T-helper 1 cell treated with Interleukin-12 subunit alpha and Interleukin-12 subunit beta and Interleukin-4 antibody, amounts not matched to agents 30 ng/mL and 1 ng/mL, for 36 hours (primary cell): ENCODE measurements around the gene H1-8. TPM values are rescaled to one million over a fixed set of nuclear protein-coding genes. Genes with fewer than 3 reads are reported as not detected.
"Not testable (repeated sequence)": the region's sequence is repeated elsewhere in the genome, so short reads cannot be mapped to it uniquely, and the experiment has no call there.

Experiments
- intact Hi-C: fragments of 100-400 bp; cut with micrococcal nuclease; formaldehyde crosslinking; loops from one replicate; pipeline ENCODE4 v1.15.1; 2024
- total RNA-seq: library from RNA; stranded (reverse); gene quantifications from 2 replicates; pipeline ENCODE4 v1.2.3, GENCODE V29; 2022

Gene H1-8
- total RNA-seq, 1 donor from 2014 or later, result not detected

DNA sequence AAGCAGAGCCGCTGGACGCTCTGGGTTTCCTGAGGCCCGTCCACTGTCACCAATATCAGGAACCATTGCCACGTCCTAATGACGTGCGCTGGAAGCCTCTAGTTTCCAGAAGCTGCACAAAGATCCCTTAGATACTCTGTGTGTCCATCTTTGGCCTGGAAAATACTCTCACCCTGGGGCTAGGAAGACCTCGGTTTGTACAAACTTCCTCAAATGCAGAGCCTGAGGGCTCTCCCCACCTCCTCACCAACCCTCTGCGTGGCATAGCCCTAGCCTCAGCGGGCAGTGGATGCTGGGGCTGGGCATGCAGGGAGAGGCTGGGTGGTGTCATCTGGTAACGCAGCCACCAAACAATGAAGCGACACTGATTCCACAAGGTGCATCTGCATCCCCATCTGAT is 11.3 kb upstream of the H1-8 start:
- intact Hi-C loops, result no loop called here

DNA sequence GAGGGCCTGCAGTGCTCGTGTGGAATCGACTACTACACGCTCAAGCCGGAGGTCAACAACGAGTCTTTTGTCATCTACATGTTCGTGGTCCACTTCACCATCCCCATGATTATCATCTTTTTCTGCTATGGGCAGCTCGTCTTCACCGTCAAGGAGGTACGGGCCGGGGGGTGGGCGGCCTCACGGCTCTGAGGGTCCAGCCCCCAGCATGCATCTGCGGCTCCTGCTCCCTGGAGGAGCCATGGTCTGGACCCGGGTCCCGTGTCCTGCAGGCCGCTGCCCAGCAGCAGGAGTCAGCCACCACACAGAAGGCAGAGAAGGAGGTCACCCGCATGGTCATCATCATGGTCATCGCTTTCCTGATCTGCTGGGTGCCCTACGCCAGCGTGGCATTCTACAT is 10.7 kb upstream of the H1-8 start:
- intact Hi-C loops, result no loop called here

GRCh38 chr3:129533406-129533805 is 9.6 kb upstream of the H1-8 start:
- intact Hi-C loops, result no loop called here

DNA sequence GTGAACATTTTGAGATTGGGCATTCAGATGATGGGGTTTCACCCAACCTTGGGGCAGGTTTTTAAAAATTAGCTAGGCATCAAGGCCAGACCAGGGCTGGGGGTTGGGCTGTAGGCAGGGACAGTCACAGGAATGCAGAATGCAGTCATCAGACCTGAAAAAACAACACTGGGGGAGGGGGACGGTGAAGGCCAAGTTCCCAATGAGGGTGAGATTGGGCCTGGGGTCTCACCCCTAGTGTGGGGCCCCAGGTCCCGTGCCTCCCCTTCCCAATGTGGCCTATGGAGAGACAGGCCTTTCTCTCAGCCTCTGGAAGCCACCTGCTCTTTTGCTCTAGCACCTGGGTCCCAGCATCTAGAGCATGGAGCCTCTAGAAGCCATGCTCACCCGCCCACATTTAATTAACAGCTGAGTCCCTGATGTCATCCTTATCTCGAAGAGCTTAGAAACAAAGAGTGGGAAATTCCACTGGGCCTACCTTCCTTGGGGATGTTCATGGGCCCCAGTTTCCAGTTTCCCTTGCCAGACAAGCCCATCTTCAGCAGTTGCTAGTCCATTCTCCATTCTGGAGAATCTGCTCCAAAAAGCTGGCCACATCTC is 8.4 kb upstream of the H1-8 start:
- intact Hi-C loops, result no loop called here

DNA sequence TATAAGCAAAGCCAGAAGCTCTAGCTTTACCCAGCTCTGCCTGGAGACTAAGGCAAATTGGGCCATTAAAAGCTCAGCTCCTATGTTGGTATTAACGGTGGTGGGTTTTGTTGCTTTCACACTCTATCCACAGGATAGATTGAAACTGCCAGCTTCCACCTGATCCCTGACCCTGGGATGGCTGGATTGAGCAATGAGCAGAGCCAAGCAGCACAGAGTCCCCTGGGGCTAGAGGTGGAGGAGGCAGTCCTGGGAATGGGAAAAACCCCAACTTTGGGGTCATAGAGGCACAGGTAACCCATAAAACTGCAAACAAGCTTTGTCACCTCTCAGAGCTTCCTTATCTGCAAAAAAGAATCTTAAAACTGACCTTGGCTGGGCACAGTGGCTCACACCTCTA is 7.9 kb upstream of the H1-8 start:
- intact Hi-C loops, result no loop called here

DNA sequence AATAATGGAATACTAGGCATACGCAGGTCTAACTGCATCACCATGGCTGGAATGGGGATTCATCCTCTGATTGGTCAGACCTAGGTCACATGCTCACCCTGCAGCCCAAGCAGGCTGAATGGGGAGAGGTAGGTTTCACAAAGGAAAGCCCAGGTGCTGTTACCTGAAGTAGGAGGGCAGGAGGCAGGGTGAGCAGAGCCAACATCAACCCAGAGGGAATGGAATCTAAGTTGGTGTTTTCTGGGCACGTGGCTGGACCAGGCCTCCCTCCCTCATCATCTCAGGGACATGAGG is 6.7 kb upstream of the H1-8 start:
- intact Hi-C loops, result no loop called here

DNA sequence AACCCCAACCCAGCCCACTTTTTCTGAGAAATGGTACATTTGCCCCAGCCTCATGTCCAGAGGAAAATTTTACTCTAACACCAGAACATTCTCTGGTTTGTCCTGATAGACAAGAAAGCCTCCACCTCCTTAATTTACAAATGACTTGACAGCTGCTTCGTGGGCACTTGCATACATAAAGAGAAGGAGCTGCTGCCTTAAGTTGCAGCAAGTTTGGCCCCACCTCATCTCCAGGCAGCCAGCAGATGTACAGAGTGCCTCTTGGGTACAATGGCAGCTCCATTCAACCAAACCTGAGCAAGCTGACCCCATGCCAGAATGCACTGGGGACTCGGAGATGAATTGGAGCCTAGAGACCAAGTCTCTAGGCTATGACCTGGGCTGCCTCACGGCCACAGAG is 6.2 kb upstream of the H1-8 start:
- intact Hi-C loops, result no loop called here

DNA sequence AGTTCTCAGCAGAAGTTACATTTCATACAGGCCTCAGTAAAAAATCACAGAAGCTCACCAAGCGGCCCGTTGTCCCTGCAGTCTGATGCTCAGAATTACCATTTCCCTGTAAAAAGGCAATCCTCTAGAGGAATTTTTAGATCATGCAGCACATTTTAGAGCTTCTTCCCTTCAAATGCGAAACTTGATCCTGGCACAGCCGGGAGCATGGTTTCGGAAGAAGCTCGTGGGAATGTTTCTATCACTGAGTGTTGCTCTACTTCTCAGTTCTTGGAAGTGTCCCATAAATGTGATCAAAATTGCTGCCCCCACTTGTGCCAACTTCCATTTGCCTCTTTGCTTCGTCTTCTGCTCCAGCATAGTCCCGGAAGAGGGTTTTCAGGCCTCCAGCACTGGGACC is 3.8 kb upstream of the H1-8 start:
- intact Hi-C loops, result no loop called here

- intact Hi-C loops, result no loop called here
Measured at GRCh38 chr3:129540776-129541516, 2.0 kb upstream of the H1-8 start.

DNA sequence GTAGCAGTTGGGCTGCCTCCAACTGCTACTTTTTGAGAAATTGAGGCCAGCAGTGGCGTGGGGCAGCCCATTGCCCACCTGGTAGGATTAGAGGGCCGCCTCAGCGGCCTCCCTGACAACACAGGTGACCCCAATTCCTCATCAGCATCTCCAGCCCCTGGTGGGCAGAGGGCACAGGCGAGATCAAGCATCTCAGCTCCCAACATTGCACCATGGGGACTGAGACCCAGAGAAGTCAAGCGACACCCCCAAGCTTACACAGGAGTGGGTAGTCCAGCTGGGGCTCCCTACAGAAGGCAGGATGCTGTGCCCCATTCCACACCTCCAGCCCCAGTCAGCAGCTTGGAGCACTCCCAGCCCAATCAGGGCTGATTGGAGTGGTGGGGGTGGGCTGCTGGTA is 228 bp upstream of the H1-8 start:
- intact Hi-C loops, result no loop called here

- intact Hi-C loops, result no loop called here
Measured at GRCh38 chr3:129543999-129544398, 1.0 kb downstream of the H1-8 start.

- intact Hi-C loops, result not testable (repeated sequence)
Measured at GRCh38 chr3:129545951-129546350, 3.0 kb downstream of the H1-8 start.

- intact Hi-C loops, result no loop called here
Measured at GRCh38 chr3:129547241-129547640, 4.3 kb downstream of the H1-8 start.

DNA sequence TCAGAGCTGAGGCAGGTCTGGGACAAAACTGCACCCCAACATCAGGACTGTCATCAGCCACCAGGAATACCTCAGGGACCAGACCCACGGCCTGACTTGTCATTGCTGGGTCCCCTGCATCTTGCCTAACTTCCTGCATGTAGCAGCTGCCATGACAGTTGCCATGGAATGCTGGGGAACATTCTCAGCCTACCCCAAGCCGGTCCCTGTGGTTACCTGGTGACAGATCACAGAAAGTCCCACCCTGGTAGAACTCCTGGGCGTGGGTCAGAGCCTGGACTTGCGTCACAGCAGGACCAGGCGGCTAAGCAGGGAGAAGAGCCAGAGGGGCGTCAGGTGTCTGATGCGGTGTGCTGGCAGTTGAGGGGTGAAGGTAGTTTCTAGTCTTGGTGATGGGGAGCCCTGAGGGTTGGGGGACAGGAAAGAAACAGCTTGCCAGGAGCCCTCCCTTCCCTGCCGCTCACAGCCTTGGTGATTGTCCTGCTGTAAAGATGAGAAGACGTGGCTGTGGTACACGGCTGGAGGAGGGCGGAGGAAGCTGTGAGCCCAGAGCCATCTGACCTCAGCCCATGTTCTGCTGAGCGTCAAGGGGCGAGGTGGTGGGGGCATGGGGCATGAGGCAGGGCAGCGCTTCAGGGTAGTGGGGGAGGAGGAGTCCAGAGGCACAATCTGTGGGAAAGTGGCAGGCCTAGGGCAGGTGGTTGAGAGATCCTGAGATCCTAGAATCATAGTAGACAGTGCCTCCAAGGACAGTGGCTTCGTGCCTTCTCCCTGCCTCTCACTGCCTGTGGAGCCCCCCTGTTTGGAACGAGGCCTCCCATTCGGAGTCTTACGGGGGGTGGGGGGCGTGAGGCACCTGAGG is 5.4 kb downstream of the H1-8 start:
- intact Hi-C loops, result no loop called here

- intact Hi-C loops, result no loop called here
Measured at GRCh38 chr3:129549006-129549800, 6.2 kb downstream of the H1-8 start.

DNA sequence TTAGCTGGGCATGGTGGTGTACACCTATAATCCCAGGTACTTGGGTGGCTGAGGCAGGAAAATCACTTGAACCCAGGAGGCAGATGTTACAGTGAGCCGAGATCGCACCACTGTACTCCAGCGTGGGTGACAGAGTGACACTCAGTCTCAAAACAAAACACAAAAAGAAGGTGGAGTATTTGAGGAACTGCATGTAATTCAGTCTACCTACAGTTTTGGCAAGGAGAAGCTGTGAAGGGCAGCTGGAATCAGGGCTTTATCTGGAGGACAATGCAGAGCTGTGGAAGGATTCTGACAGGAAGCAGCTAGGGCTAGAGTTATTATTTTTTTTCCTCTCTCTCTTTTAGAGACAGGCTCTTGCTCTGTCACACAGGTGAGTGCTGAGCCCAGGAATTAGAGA is 6.8 kb downstream of the H1-8 start:
- intact Hi-C loops, result no loop called here

- intact Hi-C loops, result no loop called here
Measured at GRCh38 chr3:129552287-129553050, 9.5 kb downstream of the H1-8 start.

- intact Hi-C loops, result no loop called here
Measured at GRCh38 chr3:129553171-129553570, 10.2 kb downstream of the H1-8 start.

DNA sequence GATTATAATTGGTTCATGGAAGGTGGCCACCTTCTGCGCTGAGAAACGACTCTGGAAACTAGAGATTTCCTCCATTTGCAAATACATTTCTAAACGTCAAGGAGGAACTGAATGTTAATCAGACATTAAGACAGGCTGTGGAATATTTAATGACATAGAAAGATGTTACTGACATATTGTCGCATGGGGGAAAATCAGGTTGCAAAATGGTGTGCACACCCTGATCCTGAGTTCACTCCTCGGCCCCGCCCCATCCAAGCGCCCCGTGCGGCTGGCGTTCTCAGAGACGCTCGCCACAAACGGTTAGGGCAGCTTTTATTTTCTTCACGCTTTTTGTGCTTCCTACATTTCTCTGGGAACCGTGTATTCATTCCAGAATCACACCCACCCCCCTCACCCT is 10.7 kb downstream of the H1-8 start:
- intact Hi-C loops, result no loop called here

DNA sequence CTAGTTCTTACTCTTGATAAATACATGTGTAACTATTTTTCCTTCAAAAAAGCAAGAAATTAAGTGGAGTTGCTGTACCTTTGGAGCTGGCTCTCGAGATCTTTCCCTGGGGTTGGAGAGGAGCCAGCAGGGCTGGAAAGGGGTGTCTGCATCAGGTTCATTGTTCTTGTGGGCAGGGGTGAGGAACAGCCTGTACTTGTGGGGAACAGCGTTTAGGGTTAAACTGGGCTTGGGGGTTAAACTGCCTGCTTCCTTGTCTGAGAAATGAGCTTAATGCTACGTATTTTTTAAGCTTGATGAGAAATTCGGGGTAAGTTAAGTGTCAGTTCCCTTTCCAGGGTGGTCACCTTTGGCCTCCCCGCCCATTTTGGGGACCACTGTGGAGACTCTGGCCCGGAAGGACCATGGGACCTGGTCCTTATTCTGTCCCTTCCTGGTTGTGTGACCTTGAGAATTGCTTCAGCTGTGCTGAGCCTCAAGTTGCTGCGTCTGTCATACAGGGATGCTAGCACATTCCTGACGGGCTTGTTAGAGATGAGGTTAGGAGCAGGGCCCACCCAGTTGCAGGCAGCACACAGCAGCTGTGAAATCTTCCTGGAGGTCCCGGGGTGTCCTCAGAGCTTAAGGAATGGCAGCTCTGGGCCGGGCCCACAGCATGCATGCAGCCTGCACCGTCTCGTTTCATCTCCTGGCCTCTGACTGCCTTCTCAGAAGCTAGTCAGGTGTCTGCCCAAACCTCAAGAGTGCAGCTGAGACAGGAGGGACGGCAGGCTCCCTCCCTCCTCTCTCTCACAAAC is 11.6 kb downstream of the H1-8 start:
- intact Hi-C loops, result no loop called here
